Measurements from ENCODE around the gene PPEF1.

- TF ChIP-seq CTCF (IDR thresholded peaks at IDR 0.05): no peak
- TF ChIP-seq POLR2A (IDR thresholded peaks at IDR 0.05): no peak
Observed at GRCh38 chrX:18861511-18861910, 154.1 kb downstream of the PPEF1 start.

Measured in lower leg skin (tissue), 3 donors.